Middle frontal gyrus (tissue), 1 donor: ENCODE data around the gene HPN.
"Not testable (repeated sequence)": the region's sequence is repeated elsewhere in the genome, so short reads cannot be mapped to it uniquely, and the experiment has no call there.

Experiments
- DNase-seq: peaks from one replicate; pipeline ENCODE4 v3.0.0-alpha.2; 2015; ENCODE audit warnings: low spot score; ENCODE audit errors: extremely low spot score

HPN gene

GRCh38 chr19:35042056-35042730 lies 672 bp downstream of the HPN start:
- no peak for DNase-seq

- DNase-seq, result no peak
These were observed 1.6 kb downstream of the HPN start for GRCh38 chr19:35042954-35043604.

GRCh38 chr19:35043906-35044305 lies 2.4 kb downstream of the HPN start:
- DNase-seq, result no peak

GRCh38 chr19:35044317-35045117 lies 3.0 kb downstream of the HPN start:
- DNase-seq, result peak; percentile 17

- DNase-seq, result no peak
These were observed 4.3 kb downstream of the HPN start for GRCh38 chr19:35045667-35046300.

GRCh38 chr19:35046461-35046860 lies 4.9 kb downstream of the HPN start:
- DNase-seq, result no peak

GRCh38 chr19:35048911-35049411 lies 7.4 kb downstream of the HPN start:
- DNase-seq, result no peak

GRCh38 chr19:35049456-35049855 lies 7.9 kb downstream of the HPN start:
- no peak for DNase-seq

- DNase-seq, result not testable (repeated sequence)
These were observed 9.1 kb downstream of the HPN start for GRCh38 chr19:35050662-35051061.

GRCh38 chr19:35051268-35051667 lies 9.7 kb downstream of the HPN start:
- not testable (repeated sequence) for DNase-seq

- DNase-seq, result no peak
These were observed 10.3 kb downstream of the HPN start for GRCh38 chr19:35051796-35052195.

GRCh38 chr19:35052599-35053190 lies 11.2 kb downstream of the HPN start:
- DNase-seq, result no peak

GRCh38 chr19:35053667-35054293 lies 12.3 kb downstream of the HPN start:
- no peak for DNase-seq

- DNase-seq, result no peak
These were observed 13.1 kb downstream of the HPN start for GRCh38 chr19:35054626-35055025.

- DNase-seq, result no peak
These were observed 14.2 kb downstream of the HPN start for GRCh38 chr19:35055715-35056179.

GRCh38 chr19:35056513-35057063 lies 15.1 kb downstream of the HPN start:
- DNase-seq, result no peak

- DNase-seq, result no peak
These were observed 16.8 kb downstream of the HPN start for GRCh38 chr19:35058370-35058769.

- no peak for DNase-seq
These were observed 17.7 kb downstream of the HPN start for GRCh38 chr19:35059006-35059798.

- DNase-seq, result no peak
These were observed 18.2 kb downstream of the HPN start for GRCh38 chr19:35059799-35060091.
